ENCODE results near the gene SOX5.

- no peak for TF ChIP-seq POLR2A (IDR thresholded peaks at IDR 0.05)
- no peak for TF ChIP-seq CTCF (IDR thresholded peaks at IDR 0.05)
These were observed 397.1 kb downstream of the SOX5 start for GRCh38 chr12:23552417-23552816.

All from right lobe of liver (tissue), 4 donors.